ENCODE measurements around the gene PCDHB11. TPM values are rescaled to one million over a fixed set of nuclear protein-coding genes. Genes with fewer than 3 reads are reported as not detected.
A peak's percentile ranks its signal among the peaks of the same experiment; 100 is the strongest.
"Not testable (repeated sequence)": the region's sequence is repeated elsewhere in the genome, so short reads cannot be mapped to it uniquely, and the experiment has no call there.

PCDHB11 gene
- total RNA-seq, 3 donors from 2014 or later (not counting 1 experiment from before 2014, with no cell fraction given), result not detected

DNA sequence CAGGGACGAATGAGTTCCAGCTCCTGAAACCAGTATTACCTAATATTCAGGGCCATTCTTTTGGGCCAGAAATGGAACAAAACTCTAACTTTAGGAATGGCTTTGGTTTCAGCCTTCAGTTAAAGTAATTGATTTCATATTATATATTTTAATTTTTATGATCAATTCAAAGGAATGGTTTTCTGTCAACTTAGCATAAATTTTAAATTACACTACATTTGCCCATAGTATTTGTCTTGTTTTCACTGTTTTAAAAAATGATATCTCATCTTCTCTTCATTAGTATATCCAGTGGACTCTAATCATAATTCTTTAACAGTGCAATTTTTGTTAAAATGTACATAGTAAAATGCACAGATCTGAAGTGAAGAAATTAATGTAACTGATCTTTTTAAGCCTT is 19.1 kb upstream of the PCDHB11 start:
- Mint-ChIP-seq H3K4me1 (no peaks in the 10 kb centered on the region), H3K36me3 (peaks cover 16% of the 10 kb centered on the region), H3K27ac (no peak overlapping the region), H3K9me3 (peaks cover 0 to 2% of the 10 kb centered on the region in 2 donors), H3K4me3 (no peak overlapping the region), H3K27me3 (ENCODE audit: low read depth in 2 of 2) (peaks cover 23% of the 10 kb centered on the region in 2 donors)
- H3K4me3 ChIP-seq (ENCODE audit: low read length), result no peak overlapping the region
- H3K4me1 ChIP-seq (ENCODE audit: control insufficient read depth, insufficient read depth, low read length), result no peaks in the 10 kb centered on the region
- ATAC-seq (no peak), DNase-seq (no peak)
- H3K36me3 ChIP-seq (ENCODE audit: control insufficient read depth, insufficient read depth, low read length), result no peaks in the 10 kb centered on the region
- 44% methylated on average over 1 of the region's 1 CpG for WGBS (ENCODE audit: insufficient coverage)
- no peaks in the 10 kb centered on the region for H3K9me3 ChIP-seq (ENCODE audit: control insufficient read depth, insufficient read depth, low read length)
- no peaks in the 10 kb centered on the region for H3K27me3 ChIP-seq (ENCODE audit: control insufficient read depth, insufficient read depth, low read length)
- no peak for TF ChIP-seq CTCF (IDR thresholded peaks at IDR 0.05)
- intact Hi-C loops (cut with micrococcal nuclease), result no loop called here
- no peak overlapping the region for H3K27ac ChIP-seq (ENCODE audit: low read length)

GRCh38 chr5:141182248-141182647 is 17.2 kb upstream of the PCDHB11 start, which contains the start of gene PCDHB16:
Gene PCDHB16 (plus strand): TSS chr5:141182387. CDS start chr5:141182560, 173 bp downstream.
- peaks cover 0 to 6% of the 10 kb centered on the region in 2 donors for H3K4me1 Mint-ChIP-seq
- H3K9me3 Mint-ChIP-seq, result peaks cover 4 to 5% of the 10 kb centered on the region in 2 donors
- Histone ChIP-seq H3K27me3 (ENCODE audit: control insufficient read depth, insufficient read depth, low read length) (peaks cover 2% of the 10 kb centered on the region), H3K9me3 (ENCODE audit: control insufficient read depth, insufficient read depth, low read length) (no peaks in the 10 kb centered on the region), H3K4me3 (ENCODE audit: low read length) (no peak within 1 kb of the TSS), H3K36me3 (ENCODE audit: control insufficient read depth, insufficient read depth, low read length) (no peaks in the 10 kb centered on the region), H3K4me1 (ENCODE audit: control insufficient read depth, insufficient read depth, low read length) (no peaks in the 10 kb centered on the region), H3K27ac (ENCODE audit: low read length) (no peak within 1 kb of the TSS)
- peaks cover 26% of the 10 kb centered on the region for H3K36me3 Mint-ChIP-seq
- WGBS (ENCODE audit: insufficient coverage), result 21% methylated on average over 13 of the region's 13 CpGs
- intact Hi-C loops (cut with micrococcal nuclease), result no loop called here
- H3K4me3 Mint-ChIP-seq, result no peak within 1 kb of the TSS
- ATAC-seq (no peak), DNase-seq (peak in 1 of 2 donors; percentile 11)
- no peak for TF ChIP-seq CTCF (IDR thresholded peaks at IDR 0.05)
- H3K27ac Mint-ChIP-seq, result no peak within 1 kb of the TSS
- peaks cover 29% of the 10 kb centered on the region in 2 donors for H3K27me3 Mint-ChIP-seq (ENCODE audit: low read depth in 2 of 2)

- H3K27ac Mint-ChIP-seq; ATAC-seq; H3K4me3 Mint-ChIP-seq; H3K4me3 ChIP-seq (ENCODE audit: low read length); H3K4me1 ChIP-seq (ENCODE audit: control insufficient read depth, insufficient read depth, low read length); H3K36me3 ChIP-seq (ENCODE audit: control insufficient read depth, insufficient read depth, low read length); H3K4me1 Mint-ChIP-seq; intact Hi-C loops (cut with micrococcal nuclease); H3K27me3 ChIP-seq (ENCODE audit: control insufficient read depth, insufficient read depth, low read length); DNase-seq; H3K9me3 ChIP-seq (ENCODE audit: control insufficient read depth, insufficient read depth, low read length); H3K27ac ChIP-seq (ENCODE audit: low read length); H3K9me3 Mint-ChIP-seq: not testable (repeated sequence)
- H3K27me3 Mint-ChIP-seq (ENCODE audit: low read depth in 2 of 2), result peaks cover 37 to 43% of the 10 kb centered on the region in 2 donors
- H3K36me3 Mint-ChIP-seq, result peaks cover 32% of the 10 kb centered on the region
- WGBS (ENCODE audit: insufficient coverage), result 37% methylated on average over 29 of the region's 69 CpGs
These were observed 15.1 kb upstream of the PCDHB11 start for GRCh38 chr5:141184117-141184855.

DNA sequence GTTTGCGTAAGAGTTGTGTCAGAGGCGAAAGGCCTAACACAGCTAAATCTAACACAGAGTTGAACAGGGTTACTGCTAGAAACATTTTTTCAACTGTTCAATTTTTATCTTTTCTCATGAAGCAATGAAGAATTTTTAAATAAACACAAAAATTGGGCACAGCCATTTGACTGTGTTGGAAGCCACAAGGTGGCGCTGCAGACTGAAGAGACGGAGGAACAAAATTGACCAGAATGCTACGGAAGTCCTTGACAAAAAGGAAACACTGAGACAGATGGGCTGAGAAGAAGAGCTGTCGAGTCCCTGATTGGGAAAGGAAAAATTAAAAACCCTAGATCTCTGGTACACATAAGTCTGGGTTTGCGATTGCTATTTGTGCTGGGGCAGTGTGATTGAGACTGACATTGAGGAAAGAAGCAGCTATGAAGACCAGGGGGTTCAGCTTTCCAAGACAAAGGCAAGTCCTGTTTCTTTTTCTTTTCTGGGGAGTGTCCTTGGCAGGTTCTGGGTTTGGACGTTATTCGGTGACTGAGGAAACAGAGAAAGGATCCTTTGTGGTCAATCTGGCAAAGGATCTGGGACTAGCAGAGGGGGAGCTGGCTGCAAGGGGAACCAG is 12.4 kb upstream of the PCDHB11 start, which contains the start of gene PCDHB9:
PCDHB9 (plus strand) TSS at position 265 of the 616 bp plus-strand sequence; CDS start at position 423, 158 bp downstream.
- no peak within 1 kb of the TSS for H3K27ac ChIP-seq (ENCODE audit: low read length)
- Mint-ChIP-seq H3K27ac (no peak within 1 kb of the TSS), H3K9me3 (peaks cover 10 to 13% of the 10 kb centered on the region in 2 donors), H3K27me3 (ENCODE audit: low read depth in 2 of 2) (peaks cover 37% of the 10 kb centered on the region in 2 donors), H3K36me3 (peaks cover 32% of the 10 kb centered on the region), H3K4me1 (peaks cover 0 to 6% of the 10 kb centered on the region in 2 donors), H3K4me3 (peak within 1 kb of the TSS; percentile 0)
- ATAC-seq, result no peak
- no peaks in the 10 kb centered on the region for H3K4me1 ChIP-seq (ENCODE audit: control insufficient read depth, insufficient read depth, low read length)
- intact Hi-C loops (cut with micrococcal nuclease), result no loop called here
- DNase-seq, result peak in 1 of 2 donors; percentile 52
- no peaks in the 10 kb centered on the region for H3K9me3 ChIP-seq (ENCODE audit: control insufficient read depth, insufficient read depth, low read length)
- no peak for TF ChIP-seq CTCF (IDR thresholded peaks at IDR 0.05)
- H3K4me3 ChIP-seq (ENCODE audit: low read length), result no peak within 1 kb of the TSS
- WGBS (ENCODE audit: insufficient coverage), result 21% methylated on average over 7 of the region's 9 CpGs
- no peaks in the 10 kb centered on the region for H3K36me3 ChIP-seq (ENCODE audit: control insufficient read depth, insufficient read depth, low read length)
- peaks cover 2% of the 10 kb centered on the region for H3K27me3 ChIP-seq (ENCODE audit: control insufficient read depth, insufficient read depth, low read length)

GRCh38 chr5:141188682-141189081 is 10.7 kb upstream of the PCDHB11 start:
- H3K27ac ChIP-seq (ENCODE audit: low read length); H3K4me1 ChIP-seq (ENCODE audit: control insufficient read depth, insufficient read depth, low read length); intact Hi-C loops (cut with micrococcal nuclease); H3K4me3 ChIP-seq (ENCODE audit: low read length); H3K36me3 ChIP-seq (ENCODE audit: control insufficient read depth, insufficient read depth, low read length); H3K4me3 Mint-ChIP-seq; H3K27ac Mint-ChIP-seq; H3K4me1 Mint-ChIP-seq; ATAC-seq; H3K9me3 ChIP-seq (ENCODE audit: control insufficient read depth, insufficient read depth, low read length); DNase-seq; H3K27me3 ChIP-seq (ENCODE audit: control insufficient read depth, insufficient read depth, low read length): not testable (repeated sequence)
- WGBS (ENCODE audit: insufficient coverage), result 37% methylated on average over 16 of the region's 37 CpGs
- Mint-ChIP-seq H3K27me3 (ENCODE audit: low read depth in 2 of 2) (peaks cover 28 to 36% of the 10 kb centered on the region in 2 donors), H3K9me3 (peaks cover 8 to 15% of the 10 kb centered on the region in 2 donors), H3K36me3 (peaks cover 26% of the 10 kb centered on the region)
